ENCODE measurements around the gene PDF. TPM values are rescaled to one million over a fixed set of nuclear protein-coding genes. Genes with fewer than 3 reads are reported as not detected.

PDF gene
- total RNA-seq, 1 experiment from 2014 or later = 42.1 TPM

DNA sequence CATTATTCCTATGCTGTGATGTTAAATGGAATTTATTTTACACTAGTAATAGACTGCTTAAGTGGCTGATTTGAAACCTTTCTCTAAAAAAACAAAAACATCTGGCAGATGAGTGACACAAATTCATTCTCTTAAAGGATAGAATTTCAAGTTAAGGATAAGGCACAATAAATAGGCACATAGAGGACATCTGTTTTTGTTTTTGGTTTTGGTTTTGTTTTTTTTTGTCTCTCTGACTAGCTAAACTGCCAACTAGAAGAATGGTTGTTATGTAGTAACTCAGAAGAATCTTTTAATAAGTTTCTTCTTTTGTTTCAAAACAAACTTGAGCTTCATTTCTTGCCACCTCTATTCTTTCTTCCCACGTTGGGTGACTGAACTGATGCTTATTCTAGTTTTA lies 24.4 kb downstream of the PDF start:
- H3K4me3 ChIP-seq (ENCODE audit: low read depth, low read length) = no peak overlapping the region
- CTCF ChIA-PET = no interaction called here
- no peak overlapping the region for H3K4me3 Mint-ChIP-seq (ENCODE audit: unreplicated experiment)
- DNase-seq = no peak
- H3K27me3 Mint-ChIP-seq (ENCODE audit: insufficient read depth, unreplicated experiment) = no peaks in the 10 kb centered on the region
- H3K36me3 Mint-ChIP-seq (ENCODE audit: insufficient read depth, unreplicated experiment) = peaks cover 59% of the 10 kb centered on the region
- no peaks in the 10 kb centered on the region for H3K4me1 Mint-ChIP-seq (ENCODE audit: low read depth, unreplicated experiment)
- intact Hi-C loops (cut with micrococcal nuclease; ENCODE audit: unreplicated experiment) = no loop called here
- POLR2A ChIA-PET = no interaction called here
- H3K27ac Mint-ChIP-seq (ENCODE audit: unreplicated experiment) = no peak overlapping the region
- no TSS peak for BruUV-seq (replicated peaks)
- H3K9me3 Mint-ChIP-seq (ENCODE audit: unreplicated experiment) = no peaks in the 10 kb centered on the region
- H3K27me3 ChIP-seq (replicated peaks; ENCODE audit: control insufficient read depth, insufficient read depth, low read length) = no peaks in the 10 kb centered on the region
- H3K36me3 ChIP-seq (ENCODE audit: control insufficient read depth, insufficient read depth, low read length) = no peaks in the 10 kb centered on the region
- H3K9me3 ChIP-seq = no peaks in the 10 kb centered on the region
- peaks cover 4% of the 10 kb centered on the region; the same call in 1 of the 2 replicates for H3K4me1 ChIP-seq
- TF ChIP-seq, protein P1, sequence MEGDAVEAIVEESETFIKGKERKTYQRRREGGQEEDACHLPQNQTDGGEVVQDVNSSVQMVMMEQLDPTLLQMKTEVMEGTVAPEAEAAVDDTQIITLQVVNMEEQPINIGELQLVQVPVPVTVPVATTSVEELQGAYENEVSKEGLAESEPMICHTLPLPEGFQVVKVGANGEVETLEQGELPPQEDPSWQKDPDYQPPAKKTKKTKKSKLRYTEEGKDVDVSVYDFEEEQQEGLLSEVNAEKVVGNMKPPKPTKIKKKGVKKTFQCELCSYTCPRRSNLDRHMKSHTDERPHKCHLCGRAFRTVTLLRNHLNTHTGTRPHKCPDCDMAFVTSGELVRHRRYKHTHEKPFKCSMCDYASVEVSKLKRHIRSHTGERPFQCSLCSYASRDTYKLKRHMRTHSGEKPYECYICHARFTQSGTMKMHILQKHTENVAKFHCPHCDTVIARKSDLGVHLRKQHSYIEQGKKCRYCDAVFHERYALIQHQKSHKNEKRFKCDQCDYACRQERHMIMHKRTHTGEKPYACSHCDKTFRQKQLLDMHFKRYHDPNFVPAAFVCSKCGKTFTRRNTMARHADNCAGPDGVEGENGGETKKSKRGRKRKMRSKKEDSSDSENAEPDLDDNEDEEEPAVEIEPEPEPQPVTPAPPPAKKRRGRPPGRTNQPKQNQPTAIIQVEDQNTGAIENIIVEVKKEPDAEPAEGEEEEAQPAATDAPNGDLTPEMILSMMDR (IDR thresholded peaks at IDR 0.05; ENCODE audit: insufficient read depth in 1 of 2, low read depth in 1 of 2, low read length in 1 of 2, severe bottlenecking in 1 of 2, unreplicated experiment in 1 of 2) = no peak

DNA sequence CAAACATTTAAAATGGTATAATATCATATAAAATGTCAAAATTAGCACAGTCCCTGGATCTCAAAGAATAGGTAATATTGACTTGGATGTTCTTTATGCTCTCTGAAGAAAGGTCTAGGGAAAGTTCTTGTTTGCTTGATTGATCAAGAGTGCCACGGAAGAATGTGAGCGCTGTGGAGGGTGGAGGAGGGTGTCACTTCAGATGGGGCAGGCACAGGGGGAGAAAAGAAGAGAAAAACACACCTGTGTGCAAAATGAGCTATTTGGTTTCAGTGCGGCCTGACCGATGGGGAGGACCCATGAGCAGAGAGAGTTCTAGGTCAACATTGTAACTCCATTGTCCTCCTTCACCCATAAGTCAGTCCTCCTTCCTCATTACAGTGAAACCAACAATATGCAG lies 28.1 kb downstream of the PDF start:
- Mint-ChIP-seq H3K4me3 (ENCODE audit: unreplicated experiment) (no peak overlapping the region), H3K27me3 (ENCODE audit: insufficient read depth, unreplicated experiment) (no peaks in the 10 kb centered on the region), H3K4me1 (ENCODE audit: low read depth, unreplicated experiment) (no peaks in the 10 kb centered on the region), H3K27ac (ENCODE audit: unreplicated experiment) (no peak overlapping the region), H3K9me3 (ENCODE audit: unreplicated experiment) (no peaks in the 10 kb centered on the region), H3K36me3 (ENCODE audit: insufficient read depth, unreplicated experiment) (peaks cover 76% of the 10 kb centered on the region)
- Histone ChIP-seq H3K36me3 (ENCODE audit: control insufficient read depth, insufficient read depth, low read length) (peaks cover 1% of the 10 kb centered on the region; the same call in 1 of the 2 replicates), H3K4me3 (ENCODE audit: low read depth, low read length) (no peak overlapping the region), H3K27me3 (replicated peaks; ENCODE audit: control insufficient read depth, insufficient read depth, low read length) (no peaks in the 10 kb centered on the region), H3K9me3 (no peaks in the 10 kb centered on the region), H3K4me1 (no peaks in the 10 kb centered on the region)
- no peak for DNase-seq
- CTCF ChIA-PET = no interaction called here
- POLR2A ChIA-PET = interaction anchor here (0.6 kb wide), 1 partner anchor 77 kb away, joined by 3 read pairs; no protein-coding TSS in a partner anchor
- intact Hi-C loops (cut with micrococcal nuclease; ENCODE audit: unreplicated experiment) = no loop called here
- TF ChIP-seq, protein P1 (IDR thresholded peaks at IDR 0.05; ENCODE audit: insufficient read depth in 1 of 2, low read depth in 1 of 2, low read length in 1 of 2, severe bottlenecking in 1 of 2, unreplicated experiment in 1 of 2) = no peak
- no TSS peak for BruUV-seq (replicated peaks)

DNA sequence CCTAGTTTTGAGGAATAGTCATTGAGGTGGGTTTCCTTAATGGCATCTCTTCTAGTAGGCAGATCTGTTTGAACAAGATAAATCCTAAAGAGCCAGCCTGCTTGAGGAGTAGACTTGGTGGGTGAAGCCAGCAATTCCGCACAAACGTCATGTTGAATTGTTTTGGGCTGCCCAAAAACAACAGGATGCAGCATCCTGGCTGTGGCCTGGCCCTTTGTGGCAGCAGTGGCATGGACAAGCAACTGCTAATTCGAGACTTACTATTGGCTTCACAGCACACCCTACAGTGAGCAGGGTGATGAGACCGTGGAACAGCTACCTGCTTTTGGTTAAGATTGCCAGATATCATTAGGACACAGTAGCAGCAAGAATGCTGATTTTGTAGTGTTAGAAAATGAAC lies 28.5 kb downstream of the PDF start:
- CTCF ChIA-PET = no interaction called here
- peaks cover 78% of the 10 kb centered on the region for H3K36me3 Mint-ChIP-seq (ENCODE audit: insufficient read depth, unreplicated experiment)

More for the DNA sequence above, 28.5 kb downstream of the PDF start:
- H3K27ac Mint-ChIP-seq (ENCODE audit: unreplicated experiment) = no peak overlapping the region
- no peaks in the 10 kb centered on the region for H3K4me1 ChIP-seq
- TF ChIP-seq, protein P1 (IDR thresholded peaks at IDR 0.05; ENCODE audit: insufficient read depth in 1 of 2, low read depth in 1 of 2, low read length in 1 of 2, severe bottlenecking in 1 of 2, unreplicated experiment in 1 of 2) = no peak
- no peaks in the 10 kb centered on the region for H3K9me3 ChIP-seq
- DNase-seq = no peak
- no peaks in the 10 kb centered on the region for H3K9me3 Mint-ChIP-seq (ENCODE audit: unreplicated experiment)
- H3K4me3 ChIP-seq (ENCODE audit: low read depth, low read length) = no peak overlapping the region
- no peak overlapping the region for H3K4me3 Mint-ChIP-seq (ENCODE audit: unreplicated experiment)
- no peaks in the 10 kb centered on the region for H3K27me3 Mint-ChIP-seq (ENCODE audit: insufficient read depth, unreplicated experiment)
- TSS peak; percentile 5 for BruUV-seq (replicated peaks)
- POLR2A ChIA-PET = no interaction called here
- H3K4me1 Mint-ChIP-seq (ENCODE audit: low read depth, unreplicated experiment) = no peaks in the 10 kb centered on the region
- H3K27me3 ChIP-seq (replicated peaks; ENCODE audit: control insufficient read depth, insufficient read depth, low read length) = no peaks in the 10 kb centered on the region
- intact Hi-C loops (cut with micrococcal nuclease; ENCODE audit: unreplicated experiment) = no loop called here
- H3K36me3 ChIP-seq (ENCODE audit: control insufficient read depth, insufficient read depth, low read length) = peaks cover 1% of the 10 kb centered on the region; the same call in 1 of the 2 replicates

Measured in Caco-2 (cell line).